Mammary epithelial cell (primary cell): ENCODE measurements around the gene EVL.

Source experiments
- CTCF ChIP-seq, 2 donors: IDR thresholded peaks in 1 of 2; conservative IDR thresholded peaks in 1 of 2; 2 replicates each; pipeline ENCODE4 v1.5.1; 2011 to 2012; ENCODE audit warnings: inconsistent platforms in 2 of 2, low read length in 2 of 2, mild to moderate bottlenecking in 2 of 2, control low read depth in 1 of 2, low read depth in 1 of 2; ENCODE audit not compliant: insufficient read depth in 1 of 2; ENCODE audit errors: extremely low read depth in 1 of 2
- EZH2 ChIP-seq: IDR thresholded peaks from 2 replicates; pipeline ENCODE4 v1.6.1; 2012; ENCODE audit warnings: low read length, inconsistent platforms, borderline replicate concordance

DNA sequence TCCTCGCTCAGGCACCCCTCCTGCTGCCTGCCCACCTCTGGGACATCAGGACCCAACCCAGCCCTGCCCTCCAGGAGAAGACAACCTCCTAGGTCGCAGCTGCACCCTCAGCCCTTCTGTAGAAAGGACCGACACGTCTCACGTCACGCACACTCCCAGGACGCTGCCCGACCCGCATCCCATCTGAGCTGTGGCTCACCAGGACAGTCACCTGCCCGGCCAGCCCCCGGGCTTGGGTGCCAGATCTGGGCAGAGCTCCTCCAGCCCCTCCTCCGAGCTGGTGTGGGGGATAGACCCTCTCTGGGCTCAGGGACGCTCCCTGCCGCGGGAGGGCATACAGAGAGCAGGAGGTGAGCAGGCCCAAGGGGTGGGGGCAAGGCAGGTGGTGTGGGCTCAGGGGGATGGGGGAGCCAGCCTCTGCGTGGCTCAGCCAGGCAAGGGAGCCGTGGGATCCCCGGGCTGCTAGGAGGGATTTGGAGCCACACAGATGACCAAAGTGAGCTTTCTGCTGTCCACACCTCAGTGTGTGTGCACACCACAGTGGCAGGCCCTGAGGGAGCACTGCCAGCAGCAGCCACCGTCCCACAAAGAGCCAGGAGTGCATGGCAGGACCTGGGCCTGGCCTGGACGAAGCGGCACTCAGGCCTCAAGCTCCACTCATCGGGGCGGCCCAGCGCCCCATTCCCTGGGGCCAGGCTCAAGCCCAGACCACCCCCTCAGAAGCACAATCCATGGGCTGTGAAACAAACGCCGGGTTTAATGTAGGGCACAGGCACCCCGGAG lies 80.7 kb downstream of the EVL start:
- TF ChIP-seq CTCF (conservative IDR thresholded peaks at IDR 0.05 in 1 of 2, IDR thresholded peaks at IDR 0.05 in 1 of 2; ENCODE audit: extremely low read depth in 1 of 2, insufficient read depth in 1 of 2, low read depth in 1 of 2, low read length in 2 of 2) (no peak), EZH2 (no peak)
